DND-41 (cell line): Measurements from ENCODE around the gene GSC2.

Experiments
- ATAC-seq: fragments of 200-7000 bp; cut with Tn5 transposase; 3 replicates; pipeline ENCODE4 v1.9.1; 2021; ENCODE audit warnings: low read depth; ENCODE audit not compliant: insufficient read depth
- DNase-seq: peaks from one replicate; pipeline ENCODE4 v3.0.0-alpha.2; 2020
- H2AFZ ChIP-seq: 2 replicates; pipeline ENCODE4 v1.6.0; 2012; ENCODE audit warnings: low read depth, low read length
- H3K27ac ChIP-seq: 2 replicates; pipeline ENCODE4 v1.5.1; 2012; ENCODE audit warnings: low read length, inconsistent platforms
- H3K27me3 ChIP-seq: fragments of 200-600 bp; sonication (generic); 2 replicates; pipeline ENCODE4 v1.6.0; 2012; ENCODE audit warnings: low read length, mild to moderate bottlenecking, inconsistent platforms; ENCODE audit not compliant: insufficient read depth, poor library complexity
- H3K36me3 ChIP-seq: 2 replicates; pipeline ENCODE4 v1.5.1; 2012; ENCODE audit warnings: low read length, inconsistent platforms; ENCODE audit not compliant: insufficient read depth
- H3K4me1 ChIP-seq: 2 replicates; pipeline ENCODE4 v1.5.1; 2012; ENCODE audit warnings: mild to moderate bottlenecking, low read length; ENCODE audit not compliant: insufficient read depth
- H3K4me2 ChIP-seq: 2 replicates; pipeline ENCODE4 v1.6.0; 2012; ENCODE audit warnings: mild to moderate bottlenecking, moderate library complexity, low read length, inconsistent platforms; ENCODE audit not compliant: insufficient read depth
- H3K4me3 ChIP-seq, 2 experiments: fragments of 200-600 bp in 1 of 2; shearing (Covaris generic) in 1 of 2; 2 replicates each; pipeline ENCODE4 v1.5.1; 2012 to 2016; ENCODE audit warnings: inconsistent platforms in 2 of 2, low read length in 2 of 2, mild to moderate bottlenecking in 2 of 2, low read depth in 1 of 2, moderate library complexity in 1 of 2
- H3K79me2 ChIP-seq: 2 replicates; pipeline ENCODE4 v1.6.0; 2012; ENCODE audit warnings: low read length, inconsistent platforms; ENCODE audit not compliant: insufficient read depth
- H3K9ac ChIP-seq: 2 replicates; pipeline ENCODE4 v1.6.0; 2012; ENCODE audit warnings: low read depth, mild to moderate bottlenecking, inconsistent platforms, low read length, moderate library complexity
- H3K9me3 ChIP-seq: 2 replicates; pipeline ENCODE4 v1.5.1; 2012; ENCODE audit warnings: low read length, moderate library complexity, mild to moderate bottlenecking, inconsistent platforms; ENCODE audit not compliant: insufficient read depth, severe bottlenecking
- H4K20me1 ChIP-seq: 2 replicates; pipeline ENCODE4 v1.6.0; 2012; ENCODE audit warnings: low read length; ENCODE audit not compliant: insufficient read depth
- EZH2 ChIP-seq: IDR thresholded peaks from 3 replicates; pipeline ENCODE4 v1.6.1; 2012; ENCODE audit warnings: borderline replicate concordance, low read depth, mild to moderate bottlenecking, moderate library complexity, low read length, inconsistent platforms; ENCODE audit not compliant: severe bottlenecking
- TF ChIP-seq, protein P1 (sequence below): IDR thresholded peaks from 2 replicates; pipeline ENCODE4 v1.5.1; 2012; ENCODE audit warnings: borderline replicate concordance, low read length, moderate library complexity, mild to moderate bottlenecking; ENCODE audit not compliant: poor library complexity, severe bottlenecking; ENCODE audit errors: extremely low read depth

GSC2 gene

DNA sequence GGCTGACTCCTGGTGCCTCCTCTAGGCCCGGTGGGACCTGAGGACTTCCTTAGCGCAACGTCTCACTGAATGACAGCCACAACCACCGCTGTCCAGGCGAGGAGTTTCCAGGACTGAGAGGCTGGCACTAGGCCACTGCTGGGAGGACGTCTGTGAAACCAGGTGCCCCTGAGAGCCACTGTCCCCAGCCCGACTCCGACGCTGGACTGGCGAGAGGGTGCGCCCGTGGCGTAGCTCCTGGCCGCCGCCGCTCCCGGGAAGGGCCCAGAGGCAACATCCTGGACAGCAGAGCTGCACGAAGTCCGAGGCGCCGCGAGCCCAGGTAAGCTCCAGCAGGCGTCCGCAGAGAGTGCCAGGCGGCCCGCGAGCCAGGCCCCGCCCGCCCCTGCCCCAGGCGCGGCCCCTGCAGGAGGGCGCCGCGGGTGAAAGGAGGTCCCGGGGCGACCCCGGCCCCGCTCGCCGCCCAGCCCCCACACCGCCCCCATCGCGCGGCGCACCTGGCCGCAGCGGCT lies 28.4 kb downstream of the GSC2 start:
- DNase-seq (peak; percentile 40), ATAC-seq (peak; percentile 25)
- H3K4me1 ChIP-seq, result peaks cover 41% of the 10 kb centered on the region
- peak overlapping the region; percentile 90 for H3K27ac ChIP-seq
- peak overlapping the region; percentile 95 for H2AFZ ChIP-seq
- H3K9ac ChIP-seq, result peak overlapping the region; percentile 89
- H3K4me3 ChIP-seq, result peak overlapping the region; percentile 92 to 100
- H3K79me2 ChIP-seq, result peaks cover 55% of the 10 kb centered on the region
- H3K9me3 ChIP-seq, result no peaks in the 10 kb centered on the region
- TF ChIP-seq EZH2, result no peak
- TF ChIP-seq, protein P1, sequence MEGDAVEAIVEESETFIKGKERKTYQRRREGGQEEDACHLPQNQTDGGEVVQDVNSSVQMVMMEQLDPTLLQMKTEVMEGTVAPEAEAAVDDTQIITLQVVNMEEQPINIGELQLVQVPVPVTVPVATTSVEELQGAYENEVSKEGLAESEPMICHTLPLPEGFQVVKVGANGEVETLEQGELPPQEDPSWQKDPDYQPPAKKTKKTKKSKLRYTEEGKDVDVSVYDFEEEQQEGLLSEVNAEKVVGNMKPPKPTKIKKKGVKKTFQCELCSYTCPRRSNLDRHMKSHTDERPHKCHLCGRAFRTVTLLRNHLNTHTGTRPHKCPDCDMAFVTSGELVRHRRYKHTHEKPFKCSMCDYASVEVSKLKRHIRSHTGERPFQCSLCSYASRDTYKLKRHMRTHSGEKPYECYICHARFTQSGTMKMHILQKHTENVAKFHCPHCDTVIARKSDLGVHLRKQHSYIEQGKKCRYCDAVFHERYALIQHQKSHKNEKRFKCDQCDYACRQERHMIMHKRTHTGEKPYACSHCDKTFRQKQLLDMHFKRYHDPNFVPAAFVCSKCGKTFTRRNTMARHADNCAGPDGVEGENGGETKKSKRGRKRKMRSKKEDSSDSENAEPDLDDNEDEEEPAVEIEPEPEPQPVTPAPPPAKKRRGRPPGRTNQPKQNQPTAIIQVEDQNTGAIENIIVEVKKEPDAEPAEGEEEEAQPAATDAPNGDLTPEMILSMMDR, result peak; percentile 14
- H3K36me3 ChIP-seq, result peaks cover 39% of the 10 kb centered on the region
- H3K27me3 ChIP-seq, result no peaks in the 10 kb centered on the region
- H3K4me2 ChIP-seq, result peak overlapping the region; percentile 94
- peaks cover 46% of the 10 kb centered on the region for H4K20me1 ChIP-seq

DNA sequence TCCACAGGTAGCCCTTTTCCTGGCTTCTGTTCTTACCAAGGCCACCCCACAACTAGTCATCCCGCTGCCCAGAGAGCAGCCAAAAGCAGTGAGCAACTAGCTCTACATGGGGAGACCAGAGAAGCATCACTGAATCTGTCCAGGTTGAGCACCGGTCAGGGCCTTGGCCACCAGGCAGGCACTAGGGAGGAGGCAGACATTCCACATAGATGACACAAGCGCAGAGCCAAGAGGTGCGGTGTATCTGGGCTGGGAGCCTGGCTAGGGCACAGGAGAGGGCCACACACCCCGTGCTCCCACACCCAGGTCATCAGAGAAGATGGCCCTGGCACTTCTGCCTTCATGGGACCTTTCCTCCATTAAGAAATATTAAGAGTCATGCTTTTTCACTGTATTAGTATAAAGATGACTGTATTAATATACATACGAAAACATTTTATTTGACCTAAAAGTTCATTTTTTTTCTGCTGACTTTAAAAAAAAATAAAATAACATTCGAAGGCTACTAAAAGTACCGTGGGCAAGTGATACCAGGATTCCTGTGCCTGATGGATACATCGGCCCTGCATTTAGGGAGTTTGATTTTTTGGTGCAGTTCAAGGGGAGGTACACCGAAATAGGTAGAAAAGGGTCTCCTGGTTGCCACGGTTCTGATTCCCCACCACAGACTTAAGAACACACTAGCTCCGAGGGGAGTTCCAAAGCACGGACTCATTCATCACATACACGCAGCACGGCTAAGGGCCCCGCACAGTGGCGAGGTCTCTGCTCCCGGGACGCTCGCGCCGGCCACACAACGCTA lies 29.1 kb downstream of the GSC2 start:
- peak overlapping the region; percentile 92 to 100; a peak in 3 of 4 replicates for H3K4me3 ChIP-seq
- ATAC-seq, result no peak
- H4K20me1 ChIP-seq, result peaks cover 52% of the 10 kb centered on the region
- peak overlapping the region; percentile 94 for H3K4me2 ChIP-seq
- H3K79me2 ChIP-seq, result peaks cover 62% of the 10 kb centered on the region
- no peaks in the 10 kb centered on the region for H3K27me3 ChIP-seq
- H3K9ac ChIP-seq, result peak overlapping the region; percentile 89
- peaks cover 41% of the 10 kb centered on the region for H3K4me1 ChIP-seq
- TF ChIP-seq EZH2, result no peak
- TF ChIP-seq, protein P1, result no peak
- peaks cover 42% of the 10 kb centered on the region for H3K36me3 ChIP-seq
- H3K9me3 ChIP-seq, result no peaks in the 10 kb centered on the region
- H2AFZ ChIP-seq, result peak overlapping the region; percentile 95
- H3K27ac ChIP-seq, result peak overlapping the region; percentile 90
- DNase-seq, result no peak

DNA sequence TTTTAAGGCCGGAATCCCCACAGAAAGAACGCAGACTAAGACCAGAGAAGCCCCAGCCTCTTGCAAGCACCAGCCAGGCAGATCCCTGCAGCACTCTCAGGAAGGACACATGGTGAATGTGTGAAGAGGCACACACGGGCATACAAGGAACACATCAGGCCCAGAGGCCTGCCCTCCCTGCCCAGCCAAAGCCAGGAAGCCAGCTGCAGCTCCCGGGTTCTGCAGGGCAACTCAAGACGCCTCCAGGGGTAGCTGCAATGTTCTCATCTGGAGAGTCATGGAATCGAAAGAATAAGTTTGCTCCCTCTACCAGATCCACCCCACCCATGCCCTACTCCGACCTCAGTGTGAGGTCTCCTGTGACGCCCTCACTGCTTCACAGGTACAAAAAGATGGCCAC lies 30.1 kb downstream of the GSC2 start:
- peaks cover 72% of the 10 kb centered on the region for H3K79me2 ChIP-seq
- no peak for DNase-seq
- no peak overlapping the region for H2AFZ ChIP-seq
- peak overlapping the region; percentile 94 for H3K4me2 ChIP-seq
- peaks cover 63% of the 10 kb centered on the region for H4K20me1 ChIP-seq
- peak overlapping the region; percentile 89; the same call in 1 of the 2 replicates for H3K9ac ChIP-seq
- H3K27me3 ChIP-seq, result no peaks in the 10 kb centered on the region
- TF ChIP-seq, protein P1, result no peak
- no peak for TF ChIP-seq EZH2
- ATAC-seq, result no peak
- peak overlapping the region; percentile 39; the same call in 1 of the 2 replicates for H3K27ac ChIP-seq
- peak overlapping the region in 1 of 2 experiments; percentile 100; a peak in 2 of 4 replicates for H3K4me3 ChIP-seq
- peaks cover 50% of the 10 kb centered on the region for H3K36me3 ChIP-seq
- H3K4me1 ChIP-seq, result peaks cover 46% of the 10 kb centered on the region
- H3K9me3 ChIP-seq, result no peaks in the 10 kb centered on the region
